Measurements from ENCODE around the gene GLT1D1.
A peak's percentile ranks its signal among the peaks of the same experiment; 100 is the strongest.

GLT1D1 gene

DNA sequence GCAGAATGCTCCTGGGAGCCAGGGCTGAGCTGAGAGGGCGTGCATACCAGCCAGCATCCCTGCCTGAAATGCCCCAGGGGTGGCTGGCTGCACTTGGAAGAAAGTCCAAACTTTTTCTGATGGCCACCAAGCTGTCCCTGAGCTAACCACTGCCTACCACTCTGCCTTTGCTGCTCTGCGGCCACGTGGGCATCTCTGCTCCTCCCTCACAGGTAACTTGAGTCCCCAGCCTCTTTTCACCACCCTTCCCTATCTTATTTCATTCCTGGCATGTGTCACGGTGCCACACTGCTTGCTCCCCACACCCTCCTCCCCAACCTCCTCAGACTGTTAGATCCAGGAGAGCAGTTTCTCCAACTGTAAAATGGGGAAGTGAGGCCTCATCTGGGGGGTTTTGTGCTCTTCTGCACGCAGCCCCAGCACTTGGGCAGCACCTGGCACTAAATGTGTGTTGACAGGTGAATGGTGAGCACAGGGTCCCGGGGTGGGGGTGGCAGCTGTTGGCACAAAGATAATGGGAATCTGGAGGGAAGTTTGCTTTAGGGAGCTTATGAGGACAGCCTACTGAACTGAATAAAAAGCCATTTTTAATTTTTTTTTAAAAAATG lies 113.0 kb downstream of the GLT1D1 start:
- POLR2A ChIA-PET = no interaction called here
- no peak for DNase-seq (ENCODE audit: extremely low spot score)
- no peak for TF ChIP-seq LEF1 (IDR thresholded peaks at IDR 0.05; ENCODE audit: borderline replicate concordance)
- no peak for TF ChIP-seq FOXA1 (IDR thresholded peaks at IDR 0.05)
- no peak for TF ChIP-seq SUZ12 (IDR thresholded peaks at IDR 0.05)
- no peak for TF ChIP-seq L3MBTL2 (conservative IDR thresholded peaks at IDR 0.05)
- no peak for TF ChIP-seq ZNF384 (IDR thresholded peaks at IDR 0.05)
- no peak for TF ChIP-seq TARDBP (IDR thresholded peaks at IDR 0.05)
- no peak for TF ChIP-seq SP1 (IDR thresholded peaks at IDR 0.05)
- TF ChIP-seq CTBP1 (IDR thresholded peaks at IDR 0.05; ENCODE audit: borderline replicate concordance) = no peak
- TF ChIP-seq BHLHE40 (IDR thresholded peaks at IDR 0.05; ENCODE audit: borderline replicate concordance) = no peak
- no peak for TF ChIP-seq FOXM1 (IDR thresholded peaks at IDR 0.05; ENCODE audit: borderline replicate concordance)
- TF ChIP-seq, protein P1, sequence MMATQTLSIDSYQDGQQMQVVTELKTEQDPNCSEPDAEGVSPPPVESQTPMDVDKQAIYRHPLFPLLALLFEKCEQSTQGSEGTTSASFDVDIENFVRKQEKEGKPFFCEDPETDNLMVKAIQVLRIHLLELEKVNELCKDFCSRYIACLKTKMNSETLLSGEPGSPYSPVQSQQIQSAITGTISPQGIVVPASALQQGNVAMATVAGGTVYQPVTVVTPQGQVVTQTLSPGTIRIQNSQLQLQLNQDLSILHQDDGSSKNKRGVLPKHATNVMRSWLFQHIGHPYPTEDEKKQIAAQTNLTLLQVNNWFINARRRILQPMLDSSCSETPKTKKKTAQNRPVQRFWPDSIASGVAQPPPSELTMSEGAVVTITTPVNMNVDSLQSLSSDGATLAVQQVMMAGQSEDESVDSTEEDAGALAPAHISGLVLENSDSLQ (IDR thresholded peaks at IDR 0.05) = no peak
- TF ChIP-seq ARNT (IDR thresholded peaks at IDR 0.05) = no peak
- TF ChIP-seq HDGF (IDR thresholded peaks at IDR 0.05; ENCODE audit: borderline replicate concordance) = no peak
- no peak for TF ChIP-seq ELF4 (IDR thresholded peaks at IDR 0.05)
- no peak for TF ChIP-seq FOXK2 (IDR thresholded peaks at IDR 0.05)
- no peak for TF ChIP-seq NFRKB (IDR thresholded peaks at IDR 0.05)
- CTCF ChIA-PET = interaction anchor here (0.8 kb wide), 1 partner anchor 86 kb away, joined by 3 read pairs; no protein-coding TSS in a partner anchor

DNA sequence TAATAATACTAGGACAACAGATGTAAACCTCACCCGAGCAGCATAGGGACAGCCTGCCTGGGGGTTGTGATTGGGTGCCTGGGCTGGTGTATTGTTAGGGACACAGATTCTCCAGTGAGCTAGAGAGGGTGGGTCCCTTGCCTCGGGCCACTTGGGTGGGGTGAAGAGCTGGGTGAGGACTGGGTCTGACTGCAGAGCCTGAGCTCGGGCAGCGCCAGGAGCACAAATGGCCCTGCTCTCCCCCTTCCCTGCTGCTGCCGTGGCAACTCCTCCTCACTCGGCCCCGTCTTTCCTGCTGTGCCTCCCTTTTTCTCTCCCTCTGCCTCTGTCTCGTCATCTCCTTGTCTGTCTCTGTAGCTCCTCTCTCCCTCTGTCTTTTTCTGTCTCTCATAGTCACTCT lies 115.4 kb downstream of the GLT1D1 start:
- POLR2A ChIA-PET = no interaction called here
- CTCF ChIA-PET = no interaction called here
- DNase-seq (ENCODE audit: extremely low spot score) = no peak
- no peak for TF ChIP-seq L3MBTL2 (conservative IDR thresholded peaks at IDR 0.05)
- TF ChIP-seq SP1 (IDR thresholded peaks at IDR 0.05) = no peak
- TF ChIP-seq ZNF384 (IDR thresholded peaks at IDR 0.05) = no peak
- no peak for TF ChIP-seq LEF1 (IDR thresholded peaks at IDR 0.05; ENCODE audit: borderline replicate concordance)
- TF ChIP-seq ELF4 (IDR thresholded peaks at IDR 0.05) = no peak
- no peak for TF ChIP-seq BHLHE40 (IDR thresholded peaks at IDR 0.05; ENCODE audit: borderline replicate concordance)

DNA sequence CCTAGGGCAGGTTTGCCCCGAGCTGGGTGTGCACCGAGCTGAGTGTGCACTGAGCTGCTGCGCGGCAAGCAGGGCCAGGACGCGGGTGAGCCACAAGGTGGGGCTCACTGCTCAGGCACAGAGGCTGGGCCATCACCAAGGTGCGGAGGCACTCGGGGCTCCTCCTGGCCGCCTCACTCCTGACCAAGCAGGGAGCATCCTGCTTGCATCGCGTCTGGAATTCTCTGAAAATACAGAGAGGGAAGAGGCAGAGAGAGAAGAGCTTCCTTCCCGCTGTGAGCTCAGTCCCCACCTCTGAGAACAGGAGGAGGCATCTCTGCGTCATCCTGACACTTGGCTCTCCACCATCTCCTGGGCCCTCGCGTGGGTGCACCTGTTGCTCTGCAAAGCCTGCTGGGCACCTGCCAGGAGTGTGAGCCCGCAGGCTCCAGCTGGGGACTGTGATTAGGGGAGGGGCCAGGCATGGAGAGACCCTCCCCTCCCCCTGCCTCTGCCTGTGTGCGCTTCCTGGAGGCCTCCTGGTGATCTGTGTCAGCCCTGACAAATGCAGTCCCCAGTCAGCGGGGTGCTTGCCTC lies 116.3 kb downstream of the GLT1D1 start:
- CTCF ChIA-PET = interaction anchor here (0.5 kb wide), 1 partner anchor 944 kb away, joined by 8 read pairs; no protein-coding TSS in a partner anchor
- POLR2A ChIA-PET = no interaction called here
- DNase-seq (ENCODE audit: extremely low spot score) = peak; percentile 49
- TF ChIP-seq L3MBTL2 (conservative IDR thresholded peaks at IDR 0.05) = no peak
- TF ChIP-seq ZNF384 (IDR thresholded peaks at IDR 0.05) = no peak
- TF ChIP-seq LEF1 (IDR thresholded peaks at IDR 0.05; ENCODE audit: borderline replicate concordance) = no peak
- no peak for TF ChIP-seq FOXK2 (IDR thresholded peaks at IDR 0.05)
- TF ChIP-seq ARNT (IDR thresholded peaks at IDR 0.05) = no peak
- TF ChIP-seq, protein P1 (IDR thresholded peaks at IDR 0.05) = no peak
- no peak for TF ChIP-seq SP1 (IDR thresholded peaks at IDR 0.05)
- no peak for TF ChIP-seq TARDBP (IDR thresholded peaks at IDR 0.05)
- TF ChIP-seq FOXM1 (IDR thresholded peaks at IDR 0.05; ENCODE audit: borderline replicate concordance) = no peak
- no peak for TF ChIP-seq HDGF (IDR thresholded peaks at IDR 0.05; ENCODE audit: borderline replicate concordance)
- TF ChIP-seq SUZ12 (IDR thresholded peaks at IDR 0.05) = no peak

DNA sequence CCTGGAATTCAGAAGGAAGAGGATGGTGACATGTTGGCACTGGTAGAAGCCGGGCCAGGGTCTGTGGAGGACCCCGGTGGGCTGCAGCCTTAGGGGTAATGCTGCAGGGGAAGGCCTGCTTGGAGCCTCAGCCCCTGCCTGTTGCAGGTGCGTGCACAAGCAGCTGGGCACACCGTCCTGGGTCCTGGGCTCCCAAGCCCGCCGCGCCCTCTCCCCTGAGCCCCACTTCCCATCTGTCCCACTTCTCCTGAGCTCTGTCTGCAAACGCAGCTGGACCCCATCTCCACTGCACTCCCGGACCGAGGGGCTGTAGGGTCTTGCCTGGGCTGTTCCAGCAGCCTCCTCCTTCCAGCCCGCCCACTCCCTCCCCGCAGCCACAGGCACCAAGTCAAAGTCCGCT lies 116.8 kb downstream of the GLT1D1 start:
- ChIA-PET CTCF (no interaction called here), POLR2A (no interaction called here)
- TF ChIP-seq NFRKB (IDR thresholded peaks at IDR 0.05) (no peak), FOXM1 (IDR thresholded peaks at IDR 0.05; ENCODE audit: borderline replicate concordance) (no peak), ELF4 (IDR thresholded peaks at IDR 0.05) (no peak), ZNF384 (IDR thresholded peaks at IDR 0.05) (no peak), CTBP1 (IDR thresholded peaks at IDR 0.05; ENCODE audit: borderline replicate concordance) (no peak), L3MBTL2 (conservative IDR thresholded peaks at IDR 0.05) (no peak), ARNT (IDR thresholded peaks at IDR 0.05) (no peak), SUZ12 (IDR thresholded peaks at IDR 0.05) (no peak), HDGF (IDR thresholded peaks at IDR 0.05; ENCODE audit: borderline replicate concordance) (no peak), FOXA1 (IDR thresholded peaks at IDR 0.05) (no peak)
- DNase-seq (ENCODE audit: extremely low spot score) = no peak

DNA sequence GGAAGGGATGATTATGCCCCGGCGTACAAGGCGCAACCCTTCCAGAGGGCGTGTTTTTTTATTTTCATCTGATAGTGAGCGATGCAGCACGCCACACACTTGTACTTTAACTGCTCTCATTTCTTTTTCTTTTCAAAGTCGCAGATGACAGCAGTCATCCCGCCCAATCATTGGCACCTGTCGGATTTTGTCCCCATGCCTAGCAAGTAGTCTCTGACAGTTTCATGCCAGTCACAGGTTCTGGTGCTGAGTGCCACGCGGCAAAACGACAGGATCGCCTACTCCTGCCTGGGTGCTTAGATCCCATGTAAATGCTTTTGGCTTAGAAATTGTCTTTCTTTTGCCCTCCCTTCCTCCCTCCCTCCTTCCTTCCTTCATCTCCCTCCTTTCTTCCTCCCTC lies 117.7 kb downstream of the GLT1D1 start:
- ChIA-PET POLR2A (no interaction called here), CTCF (no interaction called here)
- TF ChIP-seq FOXA1 (IDR thresholded peaks at IDR 0.05) = no peak
- TF ChIP-seq HDGF (IDR thresholded peaks at IDR 0.05; ENCODE audit: borderline replicate concordance) = no peak
- TF ChIP-seq TARDBP (IDR thresholded peaks at IDR 0.05) = no peak
- no peak for TF ChIP-seq CTBP1 (IDR thresholded peaks at IDR 0.05; ENCODE audit: borderline replicate concordance)
- no peak for TF ChIP-seq ZNF384 (IDR thresholded peaks at IDR 0.05)
- TF ChIP-seq L3MBTL2 (conservative IDR thresholded peaks at IDR 0.05) = no peak
- TF ChIP-seq LEF1 (IDR thresholded peaks at IDR 0.05; ENCODE audit: borderline replicate concordance) = no peak
- TF ChIP-seq ELF4 (IDR thresholded peaks at IDR 0.05) = no peak
- no peak for TF ChIP-seq FOXK2 (IDR thresholded peaks at IDR 0.05)
- TF ChIP-seq ARNT (IDR thresholded peaks at IDR 0.05) = no peak
- TF ChIP-seq SUZ12 (IDR thresholded peaks at IDR 0.05) = no peak
- TF ChIP-seq, protein P1 (IDR thresholded peaks at IDR 0.05) = no peak
- TF ChIP-seq BHLHE40 (IDR thresholded peaks at IDR 0.05; ENCODE audit: borderline replicate concordance) = no peak
- no peak for TF ChIP-seq SP1 (IDR thresholded peaks at IDR 0.05)
- no peak for TF ChIP-seq FOXM1 (IDR thresholded peaks at IDR 0.05; ENCODE audit: borderline replicate concordance)
- no peak for TF ChIP-seq NFRKB (IDR thresholded peaks at IDR 0.05)
- DNase-seq (ENCODE audit: extremely low spot score) = no peak

DNA sequence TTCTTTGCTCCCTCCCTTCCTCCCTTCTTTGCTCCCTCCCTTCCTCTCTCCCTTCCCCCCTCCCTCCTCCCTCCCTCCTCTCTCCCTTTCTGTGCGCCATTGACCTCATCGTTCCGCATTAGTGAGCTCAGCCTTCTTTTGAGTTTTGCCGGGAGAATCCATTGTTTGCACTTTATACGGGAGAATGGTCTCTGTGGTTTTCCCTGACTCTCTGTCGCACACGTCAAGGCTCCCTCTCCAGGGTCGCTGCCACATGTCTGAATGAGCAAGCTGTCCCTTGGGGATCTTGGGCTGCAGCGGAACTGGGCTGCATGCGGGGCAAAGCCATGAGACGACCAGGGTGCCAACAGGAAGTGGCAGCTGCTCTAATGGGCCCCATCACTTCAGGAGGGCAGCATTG lies 118.5 kb downstream of the GLT1D1 start:
- ChIA-PET CTCF (no interaction called here), POLR2A (no interaction called here)
- TF ChIP-seq ELF4 (IDR thresholded peaks at IDR 0.05) (no peak), FOXK2 (IDR thresholded peaks at IDR 0.05) (no peak), CTBP1 (IDR thresholded peaks at IDR 0.05; ENCODE audit: borderline replicate concordance) (no peak), L3MBTL2 (conservative IDR thresholded peaks at IDR 0.05) (no peak), FOXM1 (IDR thresholded peaks at IDR 0.05; ENCODE audit: borderline replicate concordance) (no peak), ZNF384 (IDR thresholded peaks at IDR 0.05) (no peak), SP1 (IDR thresholded peaks at IDR 0.05) (no peak), LEF1 (IDR thresholded peaks at IDR 0.05; ENCODE audit: borderline replicate concordance) (no peak), ARNT (IDR thresholded peaks at IDR 0.05) (no peak), BHLHE40 (IDR thresholded peaks at IDR 0.05; ENCODE audit: borderline replicate concordance) (no peak), SUZ12 (IDR thresholded peaks at IDR 0.05) (no peak), FOXA1 (IDR thresholded peaks at IDR 0.05) (no peak)
- TF ChIP-seq, protein P1 (IDR thresholded peaks at IDR 0.05) = no peak
- DNase-seq (ENCODE audit: extremely low spot score) = no peak
